ENCODE measurements around the gene TMEM151B. TPM values are rescaled to one million over a fixed set of nuclear protein-coding genes. Genes with fewer than 3 reads are reported as not detected.

TMEM151B gene
- total and polyA plus RNA-seq, 2 donors from 2014 or later: not detected

- H3K4me1 ChIP-seq (ENCODE audit: control insufficient read depth in 2 of 3, insufficient read depth in 2 of 3, low read depth in 1 of 3, low read length in 3 of 3): peaks cover 0 to 29% (median 13%) of the 10 kb centered on the region in 3 donors
- DNase-seq (no peak), FAIRE-seq (no peak)
- H3K27ac ChIP-seq (ENCODE audit: low read depth in 2 of 2, low read length in 2 of 2): no peak overlapping the region
- H3K9ac ChIP-seq (ENCODE audit: low read length in 3 of 3): no peak overlapping the region
- TF ChIP-seq, protein P1, sequence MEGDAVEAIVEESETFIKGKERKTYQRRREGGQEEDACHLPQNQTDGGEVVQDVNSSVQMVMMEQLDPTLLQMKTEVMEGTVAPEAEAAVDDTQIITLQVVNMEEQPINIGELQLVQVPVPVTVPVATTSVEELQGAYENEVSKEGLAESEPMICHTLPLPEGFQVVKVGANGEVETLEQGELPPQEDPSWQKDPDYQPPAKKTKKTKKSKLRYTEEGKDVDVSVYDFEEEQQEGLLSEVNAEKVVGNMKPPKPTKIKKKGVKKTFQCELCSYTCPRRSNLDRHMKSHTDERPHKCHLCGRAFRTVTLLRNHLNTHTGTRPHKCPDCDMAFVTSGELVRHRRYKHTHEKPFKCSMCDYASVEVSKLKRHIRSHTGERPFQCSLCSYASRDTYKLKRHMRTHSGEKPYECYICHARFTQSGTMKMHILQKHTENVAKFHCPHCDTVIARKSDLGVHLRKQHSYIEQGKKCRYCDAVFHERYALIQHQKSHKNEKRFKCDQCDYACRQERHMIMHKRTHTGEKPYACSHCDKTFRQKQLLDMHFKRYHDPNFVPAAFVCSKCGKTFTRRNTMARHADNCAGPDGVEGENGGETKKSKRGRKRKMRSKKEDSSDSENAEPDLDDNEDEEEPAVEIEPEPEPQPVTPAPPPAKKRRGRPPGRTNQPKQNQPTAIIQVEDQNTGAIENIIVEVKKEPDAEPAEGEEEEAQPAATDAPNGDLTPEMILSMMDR (IDR thresholded peaks at IDR 0.05; ENCODE audit: borderline replicate concordance, extremely low read depth, insufficient read depth): no peak
- peaks cover 0 to 13% (median 10%) of the 10 kb centered on the region in 3 donors for H3K36me3 ChIP-seq (ENCODE audit: control insufficient read depth in 2 of 3, insufficient read depth in 3 of 3, low read length in 3 of 3)
- H3K9me3 ChIP-seq (ENCODE audit: control insufficient read depth in 2 of 3, insufficient read depth in 1 of 3, low read length in 3 of 3): no peaks in the 10 kb centered on the region
- no peaks in the 10 kb centered on the region for H3K27me3 ChIP-seq (ENCODE audit: control insufficient read depth, insufficient read depth, low read length)
- H3K4me3 ChIP-seq (ENCODE audit: low read length in 3 of 3): no peak overlapping the region
- intact Hi-C loops (cut with DNase I): no loop called here
Observed at GRCh38 chr6:44258921-44259320, 11.3 kb upstream of the TMEM151B start.

DNA sequence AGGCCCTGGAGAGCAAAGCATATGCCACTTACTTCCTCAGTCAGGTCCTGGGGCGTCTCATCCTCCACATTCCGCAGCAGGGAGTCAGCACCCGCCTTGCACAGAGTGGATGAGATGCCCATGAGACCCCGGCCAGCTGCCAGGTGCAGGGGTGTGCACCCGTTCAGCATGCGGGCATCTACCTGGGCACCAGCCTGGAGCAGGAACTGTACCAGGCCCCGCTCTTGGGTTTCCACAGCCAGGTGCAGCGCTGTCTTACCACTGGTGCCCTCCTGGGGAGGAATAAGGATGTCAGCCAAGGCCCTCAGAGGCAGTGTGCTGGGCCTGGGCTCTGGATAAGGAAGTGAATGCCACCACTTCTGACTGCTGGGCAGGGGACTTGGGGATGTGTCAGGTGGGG, 10.2 kb upstream of the TMEM151B start:
- H3K4me1 ChIP-seq (ENCODE audit: control insufficient read depth in 2 of 3, insufficient read depth in 2 of 3, low read depth in 1 of 3, low read length in 3 of 3): peaks cover 2 to 36% (median 22%) of the 10 kb centered on the region in 3 donors
- H3K9ac ChIP-seq (ENCODE audit: low read length in 3 of 3): no peak overlapping the region
- TF ChIP-seq, protein P1 (IDR thresholded peaks at IDR 0.05; ENCODE audit: borderline replicate concordance, extremely low read depth, insufficient read depth): no peak
- no peak for DNase-seq
- no peak overlapping the region for H3K4me3 ChIP-seq (ENCODE audit: low read length in 3 of 3)
- intact Hi-C loops (cut with DNase I): no loop called here
- H3K27ac ChIP-seq (ENCODE audit: low read depth in 2 of 2, low read length in 2 of 2): no peak overlapping the region
- no peaks in the 10 kb centered on the region for H3K27me3 ChIP-seq (ENCODE audit: control insufficient read depth, insufficient read depth, low read length)
- H3K36me3 ChIP-seq (ENCODE audit: control insufficient read depth in 2 of 3, insufficient read depth in 3 of 3, low read length in 3 of 3): peaks cover 0 to 4% (median 3%) of the 10 kb centered on the region in 3 donors
- no peaks in the 10 kb centered on the region for H3K9me3 ChIP-seq (ENCODE audit: control insufficient read depth in 2 of 3, insufficient read depth in 1 of 3, low read length in 3 of 3)
- no peak for FAIRE-seq

DNA sequence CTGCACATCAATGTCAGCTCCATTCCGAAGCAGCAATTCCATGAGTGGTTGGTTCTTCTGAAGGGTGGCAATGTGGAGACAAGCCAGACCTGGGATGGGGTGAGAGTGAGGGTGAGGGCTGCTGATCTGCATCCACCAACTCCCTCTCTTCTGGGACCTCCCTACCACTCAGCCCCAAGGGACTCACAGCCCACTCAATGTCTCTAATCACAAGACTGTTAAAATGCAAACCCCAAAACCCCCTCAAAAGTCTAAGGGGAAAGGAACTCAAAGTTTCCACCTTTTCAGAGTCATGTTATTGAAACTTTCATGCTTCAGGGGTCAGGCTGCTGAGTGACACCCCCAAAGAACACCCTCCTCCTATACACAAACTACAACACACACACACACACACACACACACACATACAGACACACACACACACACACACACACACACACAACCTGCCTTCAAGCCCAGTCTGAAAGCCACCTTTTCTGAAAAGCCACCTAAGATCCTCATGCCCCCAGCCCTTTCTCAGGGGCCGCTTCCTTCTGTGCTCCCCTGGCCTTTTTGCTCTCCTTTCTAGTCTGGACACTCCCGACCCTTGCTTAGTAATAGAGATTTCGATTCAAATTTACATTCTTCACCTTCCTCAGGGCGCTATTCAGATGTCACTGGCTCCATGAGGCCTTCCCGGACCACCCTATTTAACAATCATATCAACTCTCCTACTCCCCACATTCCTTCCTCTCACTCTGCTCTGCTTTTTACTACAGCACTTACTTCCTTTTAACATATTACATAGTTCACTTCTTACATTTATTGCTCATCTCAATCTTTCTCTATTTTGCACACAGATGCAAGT, 9.6 kb upstream of the TMEM151B start:
- Histone ChIP-seq H3K9ac (ENCODE audit: low read length in 3 of 3) (no peak overlapping the region), H3K27ac (ENCODE audit: low read depth in 2 of 2, low read length in 2 of 2) (no peak overlapping the region), H3K9me3 (ENCODE audit: control insufficient read depth in 2 of 3, insufficient read depth in 1 of 3, low read length in 3 of 3) (no peaks in the 10 kb centered on the region), H3K4me1 (ENCODE audit: control insufficient read depth in 2 of 3, insufficient read depth in 2 of 3, low read depth in 1 of 3, low read length in 3 of 3) (peaks cover 2 to 36% (median 22%) of the 10 kb centered on the region in 3 donors), H3K36me3 (ENCODE audit: control insufficient read depth in 2 of 3, insufficient read depth in 3 of 3, low read length in 3 of 3) (peaks cover 0 to 4% (median 0%) of the 10 kb centered on the region in 3 donors), H3K4me3 (ENCODE audit: low read length in 3 of 3) (no peak overlapping the region), H3K27me3 (ENCODE audit: control insufficient read depth, insufficient read depth, low read length) (no peaks in the 10 kb centered on the region)
- intact Hi-C loops (cut with DNase I): no loop called here
- no peak for FAIRE-seq
- TF ChIP-seq, protein P1 (IDR thresholded peaks at IDR 0.05; ENCODE audit: borderline replicate concordance, extremely low read depth, insufficient read depth): no peak
- DNase-seq: no peak

Measured in kidney (tissue), 14 donors.